Activated T-helper 17 cell treated with anti-CD3 and anti-CD28 coated beads, Interleukin-2, amount 50 U/mL, for 72 hours (primary cell): ENCODE data around the gene RNF141. TPM values are rescaled to one million over a fixed set of nuclear protein-coding genes. Genes with fewer than 3 reads are reported as not detected.

Source experiments
- ATAC-seq: fragments of 150-1000 bp; cut with Tn5 transposase; replicated peaks from 2 replicates; pipeline ENCODE4 v1.10.0; 2021; ENCODE audit warnings: mild to moderate bottlenecking, moderate library complexity
- H3K27ac Mint-ChIP-seq: one replicate; pipeline ENCODE4 v1.8.0; 2022; ENCODE audit warnings: mixed read lengths
- H3K27me3 Mint-ChIP-seq: one replicate; pipeline ENCODE4 v1.8.0; 2022; ENCODE audit warnings: mixed read lengths
- H3K36me3 Mint-ChIP-seq: one replicate; pipeline ENCODE4 v1.8.0; 2022; ENCODE audit warnings: low read depth, mild to moderate bottlenecking, mixed read lengths
- H3K4me1 Mint-ChIP-seq: one replicate; pipeline ENCODE4 v1.8.0; 2022; ENCODE audit warnings: mixed read lengths
- H3K4me3 Mint-ChIP-seq: one replicate; pipeline ENCODE4 v1.8.0; 2022; ENCODE audit warnings: mild to moderate bottlenecking, mixed read lengths
- H3K9me3 Mint-ChIP-seq: one replicate; pipeline ENCODE4 v1.8.0; 2022; ENCODE audit warnings: mixed read lengths
- total RNA-seq, 2 donors: library from RNA; stranded (reverse); gene quantifications; one replicate each; pipeline ENCODE4 v1.2.3, GENCODE V29; 2022

The RNF141 gene
- total RNA-seq, 2 donors from 2014 or later: 7.8 to 8.5 TPM

DNA sequence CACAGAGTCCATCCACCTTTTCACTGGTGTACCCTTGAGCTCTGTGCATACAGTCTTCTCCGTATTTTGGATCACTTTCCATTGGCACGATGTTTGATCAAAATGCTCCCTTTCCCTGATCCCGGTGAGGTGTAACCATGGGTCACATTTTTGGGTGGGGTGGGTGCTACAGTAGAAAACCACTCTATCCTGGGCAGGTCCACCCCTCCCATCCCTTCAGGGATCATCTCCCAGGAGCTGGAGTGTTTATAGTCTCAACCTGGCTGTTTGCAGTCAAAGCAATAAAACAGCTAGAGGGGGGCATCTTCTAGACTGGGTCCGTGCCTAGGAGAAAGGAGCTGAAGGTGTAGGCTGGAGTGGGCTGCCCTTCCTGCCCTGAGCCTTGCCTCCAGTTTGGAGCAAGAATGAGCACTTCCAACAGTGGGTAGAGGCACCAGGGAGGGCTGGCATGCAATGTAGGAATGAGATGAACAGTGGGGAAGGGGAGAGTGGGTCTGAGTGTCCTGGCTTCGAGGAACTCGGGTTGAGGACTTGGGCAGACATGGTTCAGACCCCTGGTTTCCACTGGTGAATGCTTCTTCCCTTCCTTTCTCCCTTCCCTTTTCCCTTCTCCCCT is 38.8 kb downstream of the RNF141 start:
- Mint-ChIP-seq H3K9me3 (no peaks in the 10 kb centered on the region), H3K36me3 (no peaks in the 10 kb centered on the region), H3K4me1 (no peaks in the 10 kb centered on the region), H3K4me3 (no peak overlapping the region), H3K27me3 (no peaks in the 10 kb centered on the region), H3K27ac (no peak overlapping the region)
- no peak for ATAC-seq

DNA sequence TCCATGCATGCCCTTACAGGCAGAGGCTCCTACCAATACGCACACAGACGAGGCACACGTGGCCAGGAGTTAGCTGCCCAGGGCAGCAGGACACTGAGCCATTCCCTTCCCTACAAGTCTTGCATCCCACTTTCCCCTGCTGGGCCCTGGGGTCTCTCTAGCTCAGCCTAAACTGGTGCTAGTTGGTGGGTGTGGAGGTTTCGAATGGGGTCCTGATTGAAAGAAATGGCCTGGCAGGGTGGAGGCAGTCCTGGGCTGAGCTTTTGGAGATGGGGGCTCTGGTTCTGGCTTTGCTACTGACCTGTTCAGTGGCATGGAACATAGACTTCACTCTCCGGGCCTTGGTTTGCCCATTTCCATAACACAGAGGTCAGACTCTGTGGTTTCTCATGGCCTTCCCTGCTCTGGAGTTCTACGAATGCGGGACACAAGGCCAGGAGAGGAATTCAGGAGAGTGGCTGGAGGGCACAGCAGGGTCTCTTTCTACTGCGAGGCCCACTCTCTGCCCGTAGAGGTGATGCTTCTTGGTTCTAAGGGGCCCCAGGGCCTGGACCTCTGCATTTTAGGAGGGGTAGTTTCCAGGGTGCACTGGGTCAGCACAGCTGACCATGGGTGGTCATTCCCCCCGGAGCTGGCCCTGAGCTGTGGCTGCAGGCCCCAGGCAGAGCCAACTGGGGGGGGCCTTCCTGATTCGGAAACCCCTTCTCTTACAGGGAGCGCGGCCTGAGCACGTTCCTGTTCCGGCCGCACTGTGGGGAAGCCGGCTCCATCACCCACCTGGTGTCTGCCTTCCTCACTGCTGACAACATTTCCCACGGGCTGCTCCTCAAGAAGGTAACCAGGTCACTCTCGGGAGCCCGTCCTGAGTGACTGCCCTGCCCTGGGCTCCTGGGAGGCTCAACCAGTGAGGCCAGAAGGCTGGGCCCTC is 40.0 kb downstream of the RNF141 start:
- H3K27ac Mint-ChIP-seq: peak overlapping the region; percentile 29
- H3K4me1 Mint-ChIP-seq: no peaks in the 10 kb centered on the region
- ATAC-seq: no peak
- no peak overlapping the region for H3K4me3 Mint-ChIP-seq
- H3K27me3 Mint-ChIP-seq: no peaks in the 10 kb centered on the region
- no peaks in the 10 kb centered on the region for H3K36me3 Mint-ChIP-seq
- no peaks in the 10 kb centered on the region for H3K9me3 Mint-ChIP-seq

DNA sequence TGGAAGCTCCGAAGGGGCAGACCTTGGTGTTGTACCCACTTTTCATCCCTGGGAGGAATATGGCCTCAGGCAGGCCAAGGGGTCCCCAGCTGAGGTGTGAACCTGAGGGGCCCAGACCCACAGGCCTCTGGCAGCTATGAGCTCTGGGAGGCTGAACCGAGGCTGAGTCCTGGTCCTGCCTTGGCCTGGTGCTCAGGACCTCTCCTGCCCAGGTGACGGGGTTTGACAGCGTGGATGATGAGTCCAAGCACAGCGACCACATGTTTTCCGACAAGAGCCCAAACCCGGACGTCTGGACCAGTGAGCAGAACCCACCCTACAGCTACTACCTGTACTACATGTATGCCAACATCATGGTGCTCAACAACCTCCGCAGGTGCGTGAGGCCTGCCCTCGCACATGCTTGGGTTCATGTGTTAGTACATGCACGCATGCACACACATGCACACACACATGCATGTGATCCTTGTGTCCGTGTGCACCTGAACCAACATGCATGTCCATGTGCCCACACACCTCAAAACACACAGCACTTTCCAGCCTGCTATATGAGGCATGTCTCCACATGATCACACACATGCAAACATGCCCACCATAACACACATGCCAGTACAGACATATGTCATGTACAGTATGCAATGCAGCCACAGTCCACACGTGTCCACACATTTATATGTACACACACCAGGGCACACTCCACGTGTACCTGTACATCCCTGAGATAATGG is 40.9 kb downstream of the RNF141 start:
- Mint-ChIP-seq H3K27ac (peak overlapping the region; percentile 29), H3K4me1 (no peaks in the 10 kb centered on the region), H3K27me3 (no peaks in the 10 kb centered on the region), H3K4me3 (no peak overlapping the region), H3K36me3 (no peaks in the 10 kb centered on the region), H3K9me3 (no peaks in the 10 kb centered on the region)
- ATAC-seq: no peak

DNA sequence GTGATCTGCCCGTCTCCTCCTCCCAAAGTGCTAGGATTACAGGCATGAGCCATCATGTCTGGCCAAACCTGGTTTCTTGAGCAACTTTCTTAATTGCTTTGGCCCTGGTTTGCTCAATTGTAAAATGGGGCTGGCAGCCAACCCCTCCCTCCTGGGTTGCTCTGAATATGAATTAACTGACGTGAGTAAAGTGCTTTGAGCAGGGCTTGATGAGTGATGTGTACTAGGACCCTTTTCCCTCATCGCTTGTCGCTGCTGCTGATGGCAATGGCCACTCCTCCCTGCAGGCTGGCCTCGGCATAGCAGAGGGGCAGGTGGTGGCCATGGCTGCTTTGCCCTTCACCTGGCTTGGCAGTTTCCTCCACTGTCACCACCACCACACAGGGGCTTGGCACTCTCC is 41.5 kb downstream of the RNF141 start:
- Mint-ChIP-seq H3K9me3 (no peaks in the 10 kb centered on the region), H3K4me3 (no peak overlapping the region), H3K36me3 (no peaks in the 10 kb centered on the region), H3K27me3 (no peaks in the 10 kb centered on the region), H3K4me1 (no peaks in the 10 kb centered on the region), H3K27ac (no peak overlapping the region)
- no peak for ATAC-seq

DNA sequence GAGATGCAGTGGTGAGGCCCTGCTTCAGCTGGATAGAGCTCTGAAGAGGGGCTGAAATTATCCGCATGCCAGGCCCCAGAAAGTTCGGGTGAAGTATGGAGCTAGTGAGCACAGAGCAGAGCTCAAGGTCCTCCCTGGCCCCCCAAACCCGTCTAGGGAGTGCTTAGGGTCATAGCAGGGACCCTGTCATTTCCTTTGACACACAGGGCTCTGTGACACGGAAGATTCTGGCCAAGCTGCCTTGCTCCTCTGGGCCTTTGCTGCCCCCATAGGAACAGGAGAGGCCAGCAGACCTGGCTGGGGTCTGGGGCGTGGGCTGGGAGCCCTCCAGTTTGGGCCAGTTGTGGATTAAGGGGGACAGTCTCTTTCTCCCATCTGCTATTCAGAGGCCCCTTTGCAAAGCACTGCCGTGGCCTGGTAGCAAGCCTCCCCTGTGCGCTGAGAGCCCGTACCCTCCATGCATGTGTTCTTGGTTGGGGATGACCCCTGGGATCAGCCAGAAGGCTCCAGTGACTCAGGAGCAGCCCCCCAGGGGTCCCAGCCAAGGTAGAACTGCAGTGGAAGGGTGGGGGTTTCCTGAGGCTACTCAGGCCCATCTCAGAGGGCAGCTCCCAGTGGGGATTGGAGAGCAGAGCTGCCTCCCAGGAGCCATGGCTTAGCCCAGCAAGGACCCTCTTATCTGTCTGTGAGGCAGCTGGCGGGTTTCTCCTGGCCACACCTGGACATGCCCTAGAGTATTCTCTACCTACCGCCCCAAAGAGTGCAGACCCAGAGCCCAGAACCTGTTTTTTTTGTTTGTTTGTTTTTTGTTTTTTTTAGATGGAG is 42.3 kb downstream of the RNF141 start:
- H3K36me3 Mint-ChIP-seq: no peaks in the 10 kb centered on the region
- no peak for ATAC-seq
- H3K27ac Mint-ChIP-seq: peak overlapping the region; percentile 1
- no peaks in the 10 kb centered on the region for H3K27me3 Mint-ChIP-seq
- no peaks in the 10 kb centered on the region for H3K4me1 Mint-ChIP-seq
- H3K4me3 Mint-ChIP-seq: no peak overlapping the region
- H3K9me3 Mint-ChIP-seq: no peaks in the 10 kb centered on the region

DNA sequence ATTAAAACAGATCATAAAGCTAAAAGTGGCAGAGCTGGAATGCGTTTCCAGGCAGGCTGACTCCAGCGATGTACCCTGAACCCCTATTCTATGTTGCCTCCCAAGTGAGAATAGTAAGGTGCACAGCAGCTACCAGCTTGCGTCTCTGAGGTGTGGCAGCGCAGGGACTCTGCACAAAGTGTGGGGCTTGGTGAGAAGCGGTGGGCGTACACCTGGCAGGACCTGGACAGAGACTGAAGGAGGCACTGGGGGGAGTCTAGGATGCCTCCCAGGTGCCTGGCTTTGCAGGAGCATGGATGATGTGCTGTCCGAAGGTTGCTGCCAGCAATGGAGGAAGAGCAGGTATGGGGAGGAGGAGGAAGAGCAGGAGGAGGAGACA is 43.0 kb downstream of the RNF141 start:
- no peaks in the 10 kb centered on the region for H3K36me3 Mint-ChIP-seq
- no peak for ATAC-seq
- no peaks in the 10 kb centered on the region for H3K9me3 Mint-ChIP-seq
- no peaks in the 10 kb centered on the region for H3K4me1 Mint-ChIP-seq
- H3K27ac Mint-ChIP-seq: peak overlapping the region; percentile 1
- no peaks in the 10 kb centered on the region for H3K27me3 Mint-ChIP-seq
- no peak overlapping the region for H3K4me3 Mint-ChIP-seq

DNA sequence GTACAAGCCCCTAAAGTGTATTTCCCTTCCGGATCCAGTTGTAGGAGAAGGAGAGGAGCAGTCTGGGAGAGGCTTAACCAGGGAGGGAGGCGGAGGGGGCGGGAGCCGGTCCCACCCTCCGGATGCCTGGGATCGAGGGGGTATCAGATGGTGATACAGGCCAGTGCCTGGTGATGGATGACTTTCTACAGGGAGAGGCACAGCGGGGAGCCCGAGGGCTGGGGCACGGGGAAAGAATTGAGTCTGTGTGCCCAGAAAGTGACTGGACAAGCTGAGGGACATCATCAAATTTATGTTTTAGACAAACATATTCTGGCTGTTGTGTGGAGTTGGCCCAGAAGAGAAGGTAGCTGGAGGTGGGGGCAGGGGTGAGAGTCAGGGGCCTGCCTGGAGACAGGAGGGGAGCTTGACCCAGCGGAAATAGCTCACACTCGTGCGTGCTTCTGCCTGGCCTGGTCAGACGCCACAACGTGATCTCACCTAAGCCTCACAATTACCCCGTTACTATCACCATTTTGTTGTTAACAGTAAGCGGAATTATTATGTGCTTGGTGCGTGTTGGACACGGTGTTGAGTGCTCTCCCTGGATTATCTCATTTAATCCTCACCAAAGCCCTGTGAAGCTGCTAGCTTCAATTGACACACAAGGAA is 43.5 kb downstream of the RNF141 start:
- H3K36me3 Mint-ChIP-seq: no peaks in the 10 kb centered on the region
- no peak for ATAC-seq
- no peaks in the 10 kb centered on the region for H3K27me3 Mint-ChIP-seq
- no peaks in the 10 kb centered on the region for H3K9me3 Mint-ChIP-seq
- H3K4me3 Mint-ChIP-seq: no peak overlapping the region
- H3K27ac Mint-ChIP-seq: peak overlapping the region; percentile 1
- peaks cover 3% of the 10 kb centered on the region for H3K4me1 Mint-ChIP-seq

DNA sequence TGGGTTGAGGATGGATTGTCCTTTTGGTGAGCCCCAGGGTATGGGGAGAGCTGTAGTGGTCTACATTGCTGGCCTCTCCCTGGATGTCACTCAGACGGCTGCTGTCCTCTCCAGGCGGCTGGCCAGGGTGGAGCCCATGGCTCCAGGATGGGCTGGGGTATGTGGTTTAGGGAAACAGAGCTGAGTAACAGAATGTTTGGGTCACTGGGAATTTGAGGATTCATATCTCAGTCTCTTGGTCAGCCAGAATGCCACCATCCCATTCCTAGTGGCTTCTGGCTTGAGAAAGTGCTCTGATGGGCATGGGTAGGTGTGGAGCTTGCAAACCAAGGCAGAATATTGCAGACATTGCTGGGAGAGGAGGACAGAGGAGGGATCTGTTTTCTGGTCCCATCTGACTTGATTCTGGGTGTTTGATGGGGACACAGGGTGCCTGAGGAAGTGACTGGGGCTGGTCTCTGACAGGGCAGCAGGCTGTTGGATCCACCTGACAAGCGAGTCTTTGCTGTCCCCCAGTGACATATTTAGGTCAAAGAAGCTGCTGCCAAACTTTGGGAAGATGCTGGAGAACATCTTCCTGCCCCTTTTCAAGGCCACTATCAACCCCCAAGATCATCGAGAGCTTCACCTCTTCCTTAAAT is 44.6 kb downstream of the RNF141 start:
- no peaks in the 10 kb centered on the region for H3K9me3 Mint-ChIP-seq
- H3K27me3 Mint-ChIP-seq: no peaks in the 10 kb centered on the region
- peaks cover 8% of the 10 kb centered on the region for H3K4me1 Mint-ChIP-seq
- peak overlapping the region; percentile 60 for H3K27ac Mint-ChIP-seq
- no peaks in the 10 kb centered on the region for H3K36me3 Mint-ChIP-seq
- no peak for ATAC-seq
- H3K4me3 Mint-ChIP-seq: no peak overlapping the region

DNA sequence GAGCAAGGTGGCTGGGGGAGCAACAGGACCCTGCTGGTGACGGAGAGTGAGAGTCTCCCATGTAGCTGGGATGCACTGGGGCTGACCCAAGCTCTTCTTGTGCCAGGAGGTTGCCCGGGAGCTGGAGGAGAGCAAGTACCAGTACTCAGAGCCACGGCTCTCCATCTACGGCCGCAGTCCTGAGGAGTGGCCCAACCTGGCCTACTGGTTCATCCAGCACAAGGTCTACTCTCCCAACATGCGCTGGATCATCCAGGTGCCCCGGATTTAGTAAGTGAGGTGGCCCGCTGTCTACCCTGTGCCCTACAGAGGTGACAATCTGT is 45.6 kb downstream of the RNF141 start:
- Mint-ChIP-seq H3K4me3 (no peak overlapping the region), H3K9me3 (no peaks in the 10 kb centered on the region), H3K36me3 (no peaks in the 10 kb centered on the region), H3K27ac (no peak overlapping the region), H3K4me1 (peaks cover 8% of the 10 kb centered on the region), H3K27me3 (no peaks in the 10 kb centered on the region)
- ATAC-seq: no peak

DNA sequence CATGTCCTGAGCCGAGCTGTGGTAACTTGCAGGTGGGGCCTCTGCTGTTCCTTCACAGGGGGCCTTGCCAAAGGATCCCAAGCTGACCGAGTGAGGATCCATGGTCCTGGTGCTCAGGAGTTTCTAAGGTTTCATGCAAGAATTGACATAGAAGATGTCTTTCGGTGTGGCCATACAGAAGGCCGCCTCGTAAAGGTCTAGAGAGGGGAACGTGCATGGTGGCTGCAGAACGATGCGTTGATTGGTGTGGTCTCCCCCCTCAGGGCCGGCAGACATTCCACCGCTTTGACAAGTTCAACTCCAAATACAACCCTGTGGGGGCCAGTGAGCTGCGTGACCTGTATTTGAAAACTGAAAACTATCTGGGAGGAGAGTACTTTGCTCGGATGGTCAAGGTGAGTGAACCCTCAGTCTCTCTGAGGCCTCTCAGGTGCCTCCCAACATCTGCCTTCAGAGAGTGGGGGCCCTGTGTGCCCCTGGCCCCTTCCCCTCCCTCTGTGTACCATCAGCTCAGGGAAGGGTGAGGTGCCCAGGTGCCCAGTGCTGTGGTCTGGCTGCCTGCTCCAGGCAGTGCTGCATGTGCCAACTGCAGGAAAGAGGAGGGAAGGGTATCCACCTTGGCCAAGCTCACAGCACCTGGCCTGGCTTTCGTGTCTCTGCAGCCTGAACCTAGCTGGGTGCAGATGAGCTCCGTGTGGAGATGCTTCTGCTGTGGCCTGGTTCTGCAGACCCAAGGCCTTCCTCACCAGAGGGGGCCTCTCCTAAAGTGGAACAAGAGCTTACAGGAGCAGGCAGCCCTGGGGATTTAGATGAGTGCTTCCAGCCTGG is 46.1 kb downstream of the RNF141 start:
- H3K4me1 Mint-ChIP-seq: peaks cover 14% of the 10 kb centered on the region
- no peaks in the 10 kb centered on the region for H3K36me3 Mint-ChIP-seq
- no peak overlapping the region for H3K4me3 Mint-ChIP-seq
- no peaks in the 10 kb centered on the region for H3K9me3 Mint-ChIP-seq
- no peak for ATAC-seq
- H3K27me3 Mint-ChIP-seq: no peaks in the 10 kb centered on the region
- no peak overlapping the region for H3K27ac Mint-ChIP-seq

DNA sequence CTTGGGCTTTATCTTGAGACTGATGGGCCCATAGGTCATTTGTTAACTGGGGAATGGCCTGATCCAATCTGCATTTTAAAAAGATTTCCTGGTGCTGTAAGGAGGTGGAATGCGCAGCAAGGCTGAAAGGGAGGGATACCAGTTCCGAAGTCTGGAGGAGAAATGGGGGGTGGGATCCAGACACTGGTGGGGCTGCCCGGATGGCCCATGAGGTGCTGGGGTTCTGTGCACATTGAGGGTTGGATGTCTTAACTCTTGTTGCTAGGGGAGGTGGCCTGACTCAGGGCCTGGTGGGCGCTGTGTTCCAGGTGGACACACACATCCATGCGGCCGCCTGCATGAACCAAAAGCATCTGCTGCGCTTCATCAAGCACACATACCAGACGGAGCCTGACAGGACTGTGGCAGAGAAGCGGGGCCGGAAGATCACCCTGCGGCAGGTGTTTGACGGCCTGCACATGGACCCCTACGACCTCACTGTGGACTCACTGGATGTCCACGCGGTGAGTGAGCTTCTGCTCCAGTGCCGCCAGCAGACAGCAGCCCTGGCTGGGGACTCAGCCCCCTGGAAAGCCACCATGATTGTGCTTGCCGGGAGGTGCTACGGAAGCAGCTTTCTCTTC is 47.8 kb downstream of the RNF141 start:
- no peaks in the 10 kb centered on the region for H3K9me3 Mint-ChIP-seq
- ATAC-seq: no peak
- no peaks in the 10 kb centered on the region for H3K27me3 Mint-ChIP-seq
- H3K4me3 Mint-ChIP-seq: no peak overlapping the region
- H3K36me3 Mint-ChIP-seq: no peaks in the 10 kb centered on the region
- peaks cover 23% of the 10 kb centered on the region for H3K4me1 Mint-ChIP-seq
- H3K27ac Mint-ChIP-seq: no peak overlapping the region

DNA sequence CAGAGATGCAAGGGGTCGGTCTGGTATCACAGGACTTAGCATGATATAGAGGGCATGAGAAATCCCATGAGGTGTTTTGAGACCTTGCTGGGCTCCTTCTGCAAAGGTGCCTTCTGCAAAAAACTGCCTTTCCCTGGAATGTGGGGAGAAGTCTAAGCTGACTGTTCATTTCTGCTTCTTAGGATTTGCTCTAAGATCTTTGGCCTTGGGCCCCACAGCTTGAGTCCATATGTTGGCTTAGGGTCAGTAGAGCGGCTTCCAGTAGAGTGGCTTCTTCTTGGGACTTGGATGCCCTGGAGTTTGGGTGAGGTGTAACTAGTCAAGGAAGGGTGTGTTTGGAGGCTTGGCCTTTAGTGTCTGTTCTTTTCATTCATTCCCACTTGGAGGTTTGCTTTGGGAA is 48.9 kb downstream of the RNF141 start:
- Mint-ChIP-seq H3K9me3 (no peaks in the 10 kb centered on the region), H3K27ac (peak overlapping the region; percentile 44)
- ATAC-seq: no peak

More for the DNA sequence above, 48.9 kb downstream of the RNF141 start:
- H3K4me3 Mint-ChIP-seq: no peak overlapping the region
- no peaks in the 10 kb centered on the region for H3K27me3 Mint-ChIP-seq
- H3K4me1 Mint-ChIP-seq: peaks cover 29% of the 10 kb centered on the region
- no peaks in the 10 kb centered on the region for H3K36me3 Mint-ChIP-seq
